ENCODE results near the gene ALKBH6. TPM values are rescaled to one million over a fixed set of nuclear protein-coding genes. Genes with fewer than 3 reads are reported as not detected.
A peak's percentile ranks its signal among the peaks of the same experiment; 100 is the strongest.

The ALKBH6 gene
- total and polyA plus RNA-seq, 12 donors = 7.9 to 18.9 (median 10.4) TPM

GRCh38 chr19:35993923-35994598 lies 20.0 kb downstream of the ALKBH6 start:
- DNase-seq (peak; percentile 25 to 38), ATAC-seq (peak in 6 of 8 donors; percentile 8 to 42 (median 16))
- H3K4me3 ChIP-seq = peak overlapping the region; percentile 75 to 99 (median 88)
- no peaks in the 10 kb centered on the region for H3K27me3 ChIP-seq
- H3K27ac ChIP-seq = peak overlapping the region in 9 of 10 donors; percentile 78 to 95 (median 88)
- peak in 3 of 9 donors; percentile 29 to 33 (median 32) for TF ChIP-seq CTCF (IDR thresholded peaks at IDR 0.05)
- peaks cover 0 to 23% (median 0%) of the 10 kb centered on the region in 9 donors for H3K36me3 ChIP-seq
- peaks cover 9 to 34% (median 26%) of the 10 kb centered on the region in 9 donors for H3K4me1 ChIP-seq
- intact Hi-C loops (cut with DNase I) = loop anchor here in 1 of 10 donors (10.0 kb wide), 1 partner anchor 121 kb away; the partner anchor contains the start of genes OVOL3, POLR2I and TBCB
- no peaks in the 10 kb centered on the region for H3K9me3 ChIP-seq
- WGBS, 2 donors = 33 to 35% methylated on average over 49 of the region's 49 CpGs

GRCh38 chr19:35992907-35993765 lies 20.9 kb downstream of the ALKBH6 start:
- peaks cover 0 to 9% (median 7%) of the 10 kb centered on the region in 7 donors for H3K27me3 ChIP-seq
- no peaks in the 10 kb centered on the region for H3K9me3 ChIP-seq
- WGBS, 2 donors = 93 to 94% methylated on average over 8 of the region's 8 CpGs
- no peak overlapping the region for H3K27ac ChIP-seq
- intact Hi-C loops (cut with DNase I) = loop anchor here in 1 of 10 donors (10.0 kb wide), 1 partner anchor 122 kb away; the partner anchor contains the start of genes OVOL3, POLR2I and TBCB
- DNase-seq (no peak), ATAC-seq (no peak)
- H3K4me1 ChIP-seq = peaks cover 7 to 31% (median 23%) of the 10 kb centered on the region in 9 donors
- H3K36me3 ChIP-seq = peaks cover 0 to 15% (median 0%) of the 10 kb centered on the region in 9 donors
- TF ChIP-seq CTCF (IDR thresholded peaks at IDR 0.05) = no peak
- no peak overlapping the region for H3K4me3 ChIP-seq

GRCh38 chr19:35991731-35992450 lies 22.1 kb downstream of the ALKBH6 start:
- no peak overlapping the region for H3K27ac ChIP-seq
- no peak overlapping the region for H3K4me3 ChIP-seq
- peaks cover 0 to 21% (median 19%) of the 10 kb centered on the region in 7 donors for H3K27me3 ChIP-seq
- DNase-seq (no peak), ATAC-seq (no peak)
- no peaks in the 10 kb centered on the region for H3K9me3 ChIP-seq
- TF ChIP-seq CTCF (IDR thresholded peaks at IDR 0.05) = no peak
- intact Hi-C loops (cut with DNase I) = loop anchor here in 1 of 10 donors (10.0 kb wide), 1 partner anchor 123 kb away; the partner anchor contains the start of genes OVOL3, POLR2I and TBCB
- peaks cover 7 to 31% (median 21%) of the 10 kb centered on the region in 9 donors for H3K4me1 ChIP-seq
- H3K36me3 ChIP-seq = peaks cover 0 to 2% (median 0%) of the 10 kb centered on the region in 9 donors
- 73 to 76% methylated on average over 7 of the region's 7 CpGs for WGBS, 2 donors

Measured in heart right ventricle (tissue), 16 donors.